ENCODE measurements around the gene TEX13C. TPM values are rescaled to one million over a fixed set of nuclear protein-coding genes. Genes with fewer than 3 reads are reported as not detected.

The TEX13C gene
- total RNA-seq = not detected

DNA sequence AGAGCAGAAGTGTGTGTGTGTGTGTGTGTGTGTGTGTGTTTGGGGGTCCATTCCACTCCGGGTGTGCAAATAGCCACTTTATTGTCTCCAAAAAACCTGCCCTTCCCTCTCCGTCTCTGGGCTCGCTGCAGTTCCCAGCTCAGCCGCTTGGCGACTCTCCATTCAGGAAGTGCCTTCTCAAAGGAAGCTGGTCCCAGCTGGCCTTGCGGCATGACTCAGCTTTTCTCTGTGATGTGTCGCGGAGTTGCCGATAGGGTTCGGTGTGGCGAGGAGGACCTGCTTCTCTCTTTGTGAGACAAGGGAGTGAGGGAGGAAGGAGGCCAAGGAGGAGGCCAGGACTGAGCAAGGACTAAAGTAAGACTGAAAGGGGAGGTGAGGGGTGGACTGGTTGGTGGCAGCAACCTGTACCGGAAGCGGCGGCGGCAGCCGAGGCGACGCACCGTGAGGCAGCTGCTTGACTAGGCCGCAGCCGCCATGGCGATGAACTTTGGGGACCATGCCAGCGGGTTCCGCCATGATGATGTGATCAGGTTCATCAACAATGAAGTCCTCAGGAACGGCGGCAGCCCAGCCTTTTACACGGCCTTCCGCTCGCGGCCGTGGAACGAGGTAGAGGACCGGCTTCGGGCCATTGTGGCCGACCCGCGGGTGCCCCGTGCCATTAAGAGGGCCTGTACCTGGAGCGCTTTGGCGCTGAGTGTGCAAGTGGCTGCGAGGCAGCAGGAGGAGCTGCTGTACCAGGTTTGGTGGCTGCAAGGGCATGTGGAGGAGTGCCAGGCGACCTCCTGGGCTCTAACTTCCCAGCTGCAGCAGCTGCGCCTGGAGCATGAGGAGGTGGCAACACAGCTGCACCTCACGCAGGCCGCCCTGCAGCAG lies at the start of gene TEX13C:
Gene TEX13C (plus strand): TSS at position 226 of the 876 bp plus-strand sequence. CDS start 249 bp downstream, at position 475.

Measured in parietal lobe (tissue), 1 donor.